ENCODE results near the gene ESRRA.

The ESRRA gene

GRCh38 chr11:64284962-64285884 is 20.1 kb upstream of the ESRRA start, which contains the start of gene GPR137:
GPR137 (plus strand) TSS chr11:64285848; CDS start chr11:64286525, 677 bp downstream.
- no peaks in the 10 kb centered on the region for H3K9me3 Mint-ChIP-seq
- peak within 1 kb of the TSS; percentile 85 for H3K4me3 Mint-ChIP-seq
- peaks cover 20% of the 10 kb centered on the region for H3K4me1 Mint-ChIP-seq (ENCODE audit: low read depth)
- no peaks in the 10 kb centered on the region for H3K36me3 Mint-ChIP-seq (ENCODE audit: low read depth)
- H3K27ac Mint-ChIP-seq, result peak within 1 kb of the TSS; percentile 89
- H3K27me3 Mint-ChIP-seq, result no peaks in the 10 kb centered on the region

GRCh38 chr11:64285885-64286800 is 19.2 kb upstream of the ESRRA start:
- peak overlapping the region; percentile 77 for H3K4me3 Mint-ChIP-seq
- no peaks in the 10 kb centered on the region for H3K9me3 Mint-ChIP-seq
- peak overlapping the region; percentile 34 for H3K27ac Mint-ChIP-seq
- H3K36me3 Mint-ChIP-seq (ENCODE audit: low read depth), result no peaks in the 10 kb centered on the region
- peaks cover 25% of the 10 kb centered on the region for H3K4me1 Mint-ChIP-seq (ENCODE audit: low read depth)
- H3K27me3 Mint-ChIP-seq, result peaks cover 8% of the 10 kb centered on the region

GRCh38 chr11:64286801-64287159 is 18.5 kb upstream of the ESRRA start:
- H3K27me3 Mint-ChIP-seq, result peaks cover 8% of the 10 kb centered on the region
- no peaks in the 10 kb centered on the region for H3K36me3 Mint-ChIP-seq (ENCODE audit: low read depth)
- H3K27ac Mint-ChIP-seq, result peak overlapping the region; percentile 34
- peaks cover 25% of the 10 kb centered on the region for H3K4me1 Mint-ChIP-seq (ENCODE audit: low read depth)
- H3K9me3 Mint-ChIP-seq, result no peaks in the 10 kb centered on the region
- peak overlapping the region; percentile 77 for H3K4me3 Mint-ChIP-seq

GRCh38 chr11:64287676-64288352 is 17.5 kb upstream of the ESRRA start:
- H3K27me3 Mint-ChIP-seq, result peaks cover 11% of the 10 kb centered on the region
- no peak overlapping the region for H3K4me3 Mint-ChIP-seq
- H3K27ac Mint-ChIP-seq, result no peak overlapping the region
- H3K9me3 Mint-ChIP-seq, result no peaks in the 10 kb centered on the region
- H3K36me3 Mint-ChIP-seq (ENCODE audit: low read depth), result no peaks in the 10 kb centered on the region
- peaks cover 25% of the 10 kb centered on the region for H3K4me1 Mint-ChIP-seq (ENCODE audit: low read depth)

- peaks cover 20% of the 10 kb centered on the region for H3K4me1 Mint-ChIP-seq (ENCODE audit: low read depth)
- no peak overlapping the region for H3K4me3 Mint-ChIP-seq
- H3K36me3 Mint-ChIP-seq (ENCODE audit: low read depth), result no peaks in the 10 kb centered on the region
- H3K27me3 Mint-ChIP-seq, result peaks cover 15% of the 10 kb centered on the region
- H3K27ac Mint-ChIP-seq, result no peak overlapping the region
- H3K9me3 Mint-ChIP-seq, result no peaks in the 10 kb centered on the region
These were observed 17.0 kb upstream of the ESRRA start for GRCh38 chr11:64288353-64288750.

GRCh38 chr11:64289002-64289564 is 16.2 kb upstream of the ESRRA start:
- peaks cover 14% of the 10 kb centered on the region for H3K4me1 Mint-ChIP-seq (ENCODE audit: low read depth)
- peaks cover 21% of the 10 kb centered on the region for H3K27me3 Mint-ChIP-seq
- no peak overlapping the region for H3K27ac Mint-ChIP-seq
- no peak overlapping the region for H3K4me3 Mint-ChIP-seq
- no peaks in the 10 kb centered on the region for H3K9me3 Mint-ChIP-seq
- no peaks in the 10 kb centered on the region for H3K36me3 Mint-ChIP-seq (ENCODE audit: low read depth)

- peaks cover 12% of the 10 kb centered on the region for H3K4me1 Mint-ChIP-seq (ENCODE audit: low read depth)
- no peaks in the 10 kb centered on the region for H3K9me3 Mint-ChIP-seq
- peak overlapping the region; percentile 63 for H3K4me3 Mint-ChIP-seq
- H3K27me3 Mint-ChIP-seq, result peaks cover 33% of the 10 kb centered on the region
- H3K27ac Mint-ChIP-seq, result no peak overlapping the region
- no peaks in the 10 kb centered on the region for H3K36me3 Mint-ChIP-seq (ENCODE audit: low read depth)
These were observed 14.7 kb upstream of the ESRRA start for GRCh38 chr11:64290352-64291261.

- Mint-ChIP-seq H3K4me1 (ENCODE audit: low read depth) (peaks cover 10% of the 10 kb centered on the region), H3K36me3 (ENCODE audit: low read depth) (no peaks in the 10 kb centered on the region), H3K27me3 (peaks cover 40% of the 10 kb centered on the region), H3K9me3 (no peaks in the 10 kb centered on the region), H3K27ac (no peak within 1 kb of the TSS), H3K4me3 (peak within 1 kb of the TSS; percentile 63)
These were observed 14.0 kb upstream of the ESRRA start, which contains the start of gene KCNK4 for GRCh38 chr11:64291262-64291751. KCNK4 (plus strand) TSS chr11:64291302; CDS start chr11:64293019, 1,717 bp downstream.

GRCh38 chr11:64291752-64292459 is 13.4 kb upstream of the ESRRA start:
- no peaks in the 10 kb centered on the region for H3K36me3 Mint-ChIP-seq (ENCODE audit: low read depth)
- H3K27ac Mint-ChIP-seq, result no peak overlapping the region
- no peak overlapping the region for H3K4me3 Mint-ChIP-seq
- H3K4me1 Mint-ChIP-seq (ENCODE audit: low read depth), result peaks cover 5% of the 10 kb centered on the region
- H3K9me3 Mint-ChIP-seq, result no peaks in the 10 kb centered on the region
- peaks cover 45% of the 10 kb centered on the region for H3K27me3 Mint-ChIP-seq

GRCh38 chr11:64292460-64293254 is 12.7 kb upstream of the ESRRA start:
- Mint-ChIP-seq H3K27ac (no peak overlapping the region), H3K9me3 (no peaks in the 10 kb centered on the region), H3K4me3 (no peak overlapping the region), H3K27me3 (peaks cover 53% of the 10 kb centered on the region), H3K36me3 (ENCODE audit: low read depth) (no peaks in the 10 kb centered on the region), H3K4me1 (ENCODE audit: low read depth) (peaks cover 8% of the 10 kb centered on the region)

- no peak overlapping the region for H3K4me3 Mint-ChIP-seq
- peaks cover 11% of the 10 kb centered on the region for H3K4me1 Mint-ChIP-seq (ENCODE audit: low read depth)
- peaks cover 71% of the 10 kb centered on the region for H3K27me3 Mint-ChIP-seq
- H3K27ac Mint-ChIP-seq, result no peak overlapping the region
- no peaks in the 10 kb centered on the region for H3K9me3 Mint-ChIP-seq
- H3K36me3 Mint-ChIP-seq (ENCODE audit: low read depth), result no peaks in the 10 kb centered on the region
These were observed 10.6 kb upstream of the ESRRA start for GRCh38 chr11:64294774-64295173.

- no peak overlapping the region for H3K27ac Mint-ChIP-seq
- no peaks in the 10 kb centered on the region for H3K9me3 Mint-ChIP-seq
- H3K4me3 Mint-ChIP-seq, result no peak overlapping the region
- H3K36me3 Mint-ChIP-seq (ENCODE audit: low read depth), result no peaks in the 10 kb centered on the region
- peaks cover 16% of the 10 kb centered on the region for H3K4me1 Mint-ChIP-seq (ENCODE audit: low read depth)
- H3K27me3 Mint-ChIP-seq, result peaks cover 73% of the 10 kb centered on the region
These were observed 9.6 kb upstream of the ESRRA start for GRCh38 chr11:64295760-64296159.
